ENCODE results near the gene LYAR. TPM values are rescaled to one million over a fixed set of nuclear protein-coding genes. Genes with fewer than 3 reads are reported as not detected.
A peak's percentile ranks its signal among the peaks of the same experiment; 100 is the strongest.

The LYAR gene
- total and polyA plus RNA-seq, 4 donors, result 3.9 to 5.0 (median 4.6) TPM

DNA sequence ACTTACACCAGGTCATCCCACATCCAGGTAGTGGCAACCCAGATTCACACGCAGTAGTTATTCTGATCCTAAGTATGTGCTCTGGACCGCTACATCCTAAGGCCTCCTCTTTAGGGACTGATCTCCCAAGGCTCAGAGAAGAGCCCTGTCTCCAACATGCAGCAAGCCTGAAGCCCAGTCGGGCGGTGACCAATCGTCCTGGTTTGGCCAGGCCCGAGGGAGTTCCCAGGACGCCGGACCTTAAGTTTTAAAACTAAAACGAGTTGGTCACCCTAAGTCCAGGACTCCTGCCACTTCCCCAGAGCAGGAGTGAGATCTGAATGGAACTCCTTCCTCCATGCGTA, 385 bp downstream of the LYAR start:
- Histone ChIP-seq H3K36me3 (ENCODE audit: control insufficient read depth in 4 of 4, insufficient read depth in 3 of 4, low read depth in 1 of 4, low read length in 3 of 4) (peaks cover 0 to 16% (median 5%) of the 10 kb centered on the region in 4 donors), H3K4me1 (ENCODE audit: control insufficient read depth in 4 of 4, insufficient read depth in 4 of 4, low read length in 3 of 4) (peaks cover 6 to 24% (median 22%) of the 10 kb centered on the region in 4 donors), H3K9me3 (ENCODE audit: control insufficient read depth in 4 of 4, low read length in 3 of 4) (no peaks in the 10 kb centered on the region), H3K4me3 (ENCODE audit: low read depth in 1 of 3, low read length in 3 of 3) (peak overlapping the region; percentile 85 to 96 (median 93)), H3K27me3 (ENCODE audit: control insufficient read depth in 4 of 4, insufficient read depth in 4 of 4, low read length in 3 of 4) (no peaks in the 10 kb centered on the region), H3K9ac (ENCODE audit: low read depth in 1 of 2, low read length in 2 of 2) (peak overlapping the region; percentile 66 to 95), H3K27ac (ENCODE audit: low read depth in 1 of 2, low read length in 2 of 2) (peak overlapping the region; percentile 20 to 72)
- no peak for DNase-seq (ENCODE audit: low spot score)
- TF ChIP-seq GABPA (IDR thresholded peaks at IDR 0.05 in 1 of 2, conservative IDR thresholded peaks at IDR 0.05 in 1 of 2), result no peak
- TF ChIP-seq HNF4G (IDR thresholded peaks at IDR 0.05), result no peak
- TF ChIP-seq FOXA2 (IDR thresholded peaks at IDR 0.05), result no peak
- no peak for TF ChIP-seq SP1 (IDR thresholded peaks at IDR 0.05)
- TF ChIP-seq MAX (IDR thresholded peaks at IDR 0.05), result no peak
- TF ChIP-seq REST (IDR thresholded peaks at IDR 0.05), result no peak
- TF ChIP-seq, protein P1, sequence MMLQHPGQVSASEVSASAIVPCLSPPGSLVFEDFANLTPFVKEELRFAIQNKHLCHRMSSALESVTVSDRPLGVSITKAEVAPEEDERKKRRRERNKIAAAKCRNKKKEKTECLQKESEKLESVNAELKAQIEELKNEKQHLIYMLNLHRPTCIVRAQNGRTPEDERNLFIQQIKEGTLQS (IDR thresholded peaks at IDR 0.05), result no peak
- no peak for TF ChIP-seq YY1 (IDR thresholded peaks at IDR 0.05)
- no peak for TF ChIP-seq NR2F2 (IDR thresholded peaks at IDR 0.05)
- TF ChIP-seq RXRA (IDR thresholded peaks at IDR 0.05), result no peak
- no peak for TF ChIP-seq EGR1 (IDR thresholded peaks at IDR 0.05; ENCODE audit: low read depth in 2 of 2)
- no peak for TF ChIP-seq TAF1 (conservative IDR thresholded peaks at IDR 0.05)
- no peak for TF ChIP-seq HNF4A (conservative IDR thresholded peaks at IDR 0.05)
- TF ChIP-seq, protein P2, sequence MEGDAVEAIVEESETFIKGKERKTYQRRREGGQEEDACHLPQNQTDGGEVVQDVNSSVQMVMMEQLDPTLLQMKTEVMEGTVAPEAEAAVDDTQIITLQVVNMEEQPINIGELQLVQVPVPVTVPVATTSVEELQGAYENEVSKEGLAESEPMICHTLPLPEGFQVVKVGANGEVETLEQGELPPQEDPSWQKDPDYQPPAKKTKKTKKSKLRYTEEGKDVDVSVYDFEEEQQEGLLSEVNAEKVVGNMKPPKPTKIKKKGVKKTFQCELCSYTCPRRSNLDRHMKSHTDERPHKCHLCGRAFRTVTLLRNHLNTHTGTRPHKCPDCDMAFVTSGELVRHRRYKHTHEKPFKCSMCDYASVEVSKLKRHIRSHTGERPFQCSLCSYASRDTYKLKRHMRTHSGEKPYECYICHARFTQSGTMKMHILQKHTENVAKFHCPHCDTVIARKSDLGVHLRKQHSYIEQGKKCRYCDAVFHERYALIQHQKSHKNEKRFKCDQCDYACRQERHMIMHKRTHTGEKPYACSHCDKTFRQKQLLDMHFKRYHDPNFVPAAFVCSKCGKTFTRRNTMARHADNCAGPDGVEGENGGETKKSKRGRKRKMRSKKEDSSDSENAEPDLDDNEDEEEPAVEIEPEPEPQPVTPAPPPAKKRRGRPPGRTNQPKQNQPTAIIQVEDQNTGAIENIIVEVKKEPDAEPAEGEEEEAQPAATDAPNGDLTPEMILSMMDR (IDR thresholded peaks at IDR 0.05; ENCODE audit: low read depth, low read length, missing input control), result no peak
- TF ChIP-seq RAD21 (IDR thresholded peaks at IDR 0.05), result no peak
- no peak for TF ChIP-seq ZBTB33 (IDR thresholded peaks at IDR 0.05)
- no peak for TF ChIP-seq JUND (IDR thresholded peaks at IDR 0.05)
- TF ChIP-seq FOXA1 (IDR thresholded peaks at IDR 0.05), result no peak
- 1% methylated on average over 10 of the region's 10 CpGs for WGBS

Data from liver (tissue), 9 donors.